GM18520 (cell line): ENCODE data around the gene ZC3H12C.

Experiments used
- ATAC-seq: cut with Tn5 transposase; IDR thresholded peaks from one replicate; pipeline ENCODE4 v1.9.1; 2021; ENCODE audit not compliant: unreplicated experiment

ZC3H12C gene

DNA sequence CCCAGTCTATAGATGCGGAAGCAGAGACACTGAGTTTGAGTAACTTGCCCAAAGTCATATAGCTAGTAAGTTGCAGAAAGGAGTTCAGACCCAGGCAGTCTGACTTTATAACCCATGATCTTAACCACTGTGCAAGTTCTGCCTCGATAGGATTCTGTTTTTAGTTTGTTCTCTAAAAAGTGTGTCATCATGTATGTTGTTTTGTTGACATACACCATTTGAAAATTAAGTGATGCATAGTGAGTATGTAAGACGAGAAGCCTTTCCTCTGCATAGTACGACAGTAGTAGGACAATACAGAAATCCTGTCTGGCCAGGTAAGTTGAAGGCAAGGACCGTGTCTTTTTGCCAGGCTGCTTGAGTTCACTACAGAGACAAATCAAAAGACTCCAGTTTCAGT, 3.3 kb downstream of the ZC3H12C start:
- ATAC-seq = no peak

DNA sequence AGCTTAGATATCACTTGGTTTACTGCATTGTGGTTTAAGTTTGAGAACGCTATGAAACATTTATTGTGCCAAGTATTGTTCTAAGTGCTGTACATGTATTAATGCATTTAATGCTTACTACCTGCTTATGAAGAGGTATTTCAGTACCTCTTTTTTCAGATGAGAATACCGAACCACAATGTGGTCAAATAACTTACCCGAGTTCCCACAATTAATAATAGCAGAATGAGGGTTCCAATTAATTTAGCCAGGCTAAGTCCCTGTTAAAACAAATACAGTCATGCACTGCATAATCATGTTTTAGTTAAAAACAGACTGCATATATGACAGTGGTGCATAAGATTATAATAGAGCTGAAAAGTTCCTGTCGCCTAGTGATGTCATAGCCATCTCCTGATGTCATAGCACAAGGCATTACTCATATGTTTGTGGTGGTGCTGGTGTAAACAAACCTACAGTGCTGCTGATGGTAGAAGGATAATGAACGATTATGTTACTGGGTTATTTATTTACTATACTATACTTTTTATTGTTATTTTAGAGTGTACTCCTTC, 4.3 kb downstream of the ZC3H12C start:
- no peak for ATAC-seq

DNA sequence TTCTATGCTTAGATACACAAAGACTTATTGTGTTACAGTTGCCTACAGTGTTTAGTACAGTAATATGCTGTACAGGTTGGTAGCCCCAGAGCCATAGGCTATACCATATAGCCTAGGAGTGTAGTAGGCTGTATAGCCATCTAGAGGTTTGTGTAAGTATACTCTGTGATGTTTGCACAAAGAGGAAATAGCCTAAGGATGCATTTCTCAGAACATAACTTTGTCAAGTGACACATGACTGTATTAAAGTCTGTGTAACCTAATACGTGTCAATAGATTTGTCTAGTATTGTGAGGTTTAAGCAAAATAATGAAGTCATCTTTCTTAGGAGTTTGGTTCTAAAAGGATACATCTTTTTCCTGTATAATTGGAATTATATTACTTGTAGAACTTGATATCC, 5.5 kb downstream of the ZC3H12C start:
- peak; percentile 41 for ATAC-seq

DNA sequence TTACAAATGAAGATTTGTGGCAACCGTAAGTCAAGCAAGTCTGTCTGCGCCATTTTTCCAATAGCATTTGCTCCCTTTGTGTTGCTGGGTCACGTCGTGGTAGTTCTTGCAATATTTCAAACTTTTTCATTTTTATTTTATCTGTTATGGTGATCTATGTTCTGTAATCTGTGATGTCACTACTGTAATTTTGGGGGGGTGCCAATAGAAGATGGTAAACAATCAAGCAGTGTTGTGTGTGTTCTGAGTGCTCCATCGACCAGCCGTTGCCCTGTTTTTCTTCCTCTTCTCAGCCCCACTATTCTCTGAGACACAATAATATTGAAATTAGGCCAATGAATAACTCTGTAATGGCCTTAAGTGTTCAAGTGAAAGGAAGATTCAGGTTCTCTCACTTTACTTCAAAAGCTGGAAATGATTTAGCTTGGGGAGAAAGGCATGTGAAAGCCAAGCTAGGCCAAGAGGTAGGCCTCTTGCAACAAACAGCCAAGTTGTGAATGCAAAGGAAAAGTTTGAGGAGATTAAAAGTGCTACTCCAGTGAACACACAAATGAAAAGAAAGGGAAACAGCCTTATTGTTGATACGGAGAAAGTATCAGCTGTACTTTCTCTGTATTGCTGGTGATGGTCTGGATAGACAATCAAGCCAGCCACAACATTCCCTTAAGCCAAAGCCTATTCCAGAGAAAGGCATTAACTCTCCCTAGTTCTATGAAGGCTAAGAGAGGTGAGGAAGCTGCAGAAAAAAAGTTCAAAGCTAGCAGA, 7.5 kb downstream of the ZC3H12C start:
- ATAC-seq = no peak

DNA sequence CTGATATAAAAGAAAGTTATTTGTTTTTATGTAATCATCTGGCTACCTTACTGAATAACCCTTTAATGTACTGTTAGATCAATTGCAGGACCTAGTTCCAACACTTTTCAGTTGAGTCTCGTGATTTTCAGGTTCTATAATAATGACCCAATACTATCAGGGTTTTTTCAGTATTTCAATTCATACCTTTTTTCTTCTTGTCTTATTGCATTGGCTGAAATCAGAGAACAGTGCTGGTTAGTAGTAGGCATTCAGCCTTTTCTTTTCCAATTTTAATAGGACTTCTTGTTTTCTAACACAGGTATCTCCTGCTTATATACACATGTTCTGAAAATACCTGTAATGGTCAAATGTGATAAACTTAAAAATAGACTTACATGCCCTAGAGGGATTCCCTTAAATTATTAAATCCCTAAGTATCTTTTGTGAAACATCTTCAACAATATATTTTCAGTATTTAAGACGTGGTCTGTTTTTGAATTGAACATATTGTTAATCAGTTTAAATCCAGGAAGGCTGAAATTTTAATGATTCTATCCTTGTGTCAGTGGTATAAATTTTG, 13.6 kb downstream of the ZC3H12C start:
- no peak for ATAC-seq

DNA sequence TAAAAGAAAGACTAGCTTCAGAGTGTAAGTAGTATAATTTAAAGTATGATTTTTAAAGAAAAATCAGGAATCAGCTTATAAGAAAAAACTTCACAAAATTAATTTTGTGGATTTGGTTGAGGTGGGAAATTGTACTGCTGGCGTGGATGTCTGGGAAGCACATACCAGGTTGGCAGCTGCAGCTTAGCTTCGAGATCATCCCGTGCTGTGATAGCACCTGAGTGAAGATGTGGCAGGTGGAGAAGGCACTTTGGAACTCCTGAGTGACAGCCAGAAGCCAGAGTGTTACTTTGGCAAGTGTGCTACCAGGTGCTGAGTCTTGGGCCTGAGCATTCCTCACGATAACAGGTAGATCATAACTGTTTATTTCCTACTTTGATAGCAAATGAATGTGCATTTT, 17.7 kb downstream of the ZC3H12C start:
- no peak for ATAC-seq

DNA sequence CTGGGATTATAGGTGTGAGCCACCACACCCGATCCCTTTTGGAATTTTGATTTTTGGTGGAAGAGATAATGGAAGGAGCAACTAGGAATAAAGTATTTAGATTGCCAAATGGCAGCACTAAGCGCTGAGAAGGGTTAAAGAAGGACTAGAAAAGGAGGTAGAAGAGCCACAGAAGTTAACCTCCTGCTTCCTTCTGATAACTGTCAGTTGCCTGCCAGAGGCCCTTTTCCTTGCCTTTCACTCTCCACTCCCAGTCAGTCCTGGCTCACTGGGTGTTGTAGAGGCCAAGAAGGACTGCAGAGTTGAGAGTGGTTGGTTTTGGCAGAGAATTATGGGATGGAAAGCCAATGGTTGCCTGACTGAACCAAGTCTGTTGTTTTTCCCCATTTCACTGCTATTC, 19.3 kb downstream of the ZC3H12C start:
- no peak for ATAC-seq

DNA sequence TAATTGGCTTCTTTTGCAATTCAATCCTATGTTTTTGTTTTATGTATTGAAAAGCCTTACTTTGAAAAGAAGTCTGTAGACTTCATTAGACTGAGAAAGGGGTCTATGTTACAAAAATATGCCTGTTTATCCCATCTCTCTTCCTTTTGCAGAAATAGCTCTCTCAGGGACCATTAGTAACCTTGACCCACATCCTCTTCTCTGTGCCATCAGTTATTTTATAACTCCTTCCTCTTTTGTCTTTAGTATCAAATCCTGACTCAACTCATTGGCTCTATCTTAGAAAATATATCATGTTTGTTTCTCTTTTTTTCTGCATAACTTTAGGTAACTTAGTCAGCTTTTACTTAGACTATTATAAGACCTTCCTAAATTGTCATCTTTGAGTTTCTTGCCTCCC, 20.3 kb downstream of the ZC3H12C start:
- ATAC-seq = no peak

DNA sequence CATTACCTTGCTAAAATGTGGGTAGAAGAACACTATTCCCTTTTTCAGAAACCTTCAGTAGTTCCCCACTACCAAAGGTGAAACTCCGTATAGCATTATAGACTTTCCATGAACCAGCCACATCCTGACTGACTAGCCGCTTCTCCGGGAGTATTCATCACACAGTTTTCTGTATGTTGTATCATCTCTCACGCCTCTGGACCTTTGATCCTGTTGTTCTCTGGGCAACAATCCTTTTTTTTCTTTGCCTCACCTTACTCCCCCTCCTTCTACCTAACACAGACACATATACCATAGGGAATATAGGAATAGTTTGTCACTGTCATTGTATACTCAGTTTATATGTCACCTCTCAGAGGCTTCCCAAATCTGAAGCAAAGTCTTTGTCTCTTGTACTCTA, 20.8 kb downstream of the ZC3H12C start:
- no peak for ATAC-seq

DNA sequence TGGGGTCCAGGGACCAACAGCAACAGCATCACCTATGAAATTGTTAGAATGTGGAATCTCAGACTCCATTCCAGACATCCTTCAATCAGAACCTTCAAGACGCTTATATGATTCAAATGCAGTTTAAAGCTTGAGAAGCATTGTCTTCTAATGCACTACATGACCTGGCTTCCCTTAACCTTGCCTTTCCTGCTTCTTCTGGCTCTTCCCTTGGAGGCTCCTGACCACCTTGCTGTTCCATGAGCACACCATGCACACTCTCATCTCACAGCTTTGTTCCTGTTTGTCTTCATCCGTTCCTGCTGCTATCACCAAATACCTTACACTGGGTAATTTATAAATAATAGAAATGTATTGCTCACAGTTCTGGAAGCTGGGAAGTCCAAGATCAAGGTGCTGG, 26.1 kb downstream of the ZC3H12C start:
- ATAC-seq = no peak

DNA sequence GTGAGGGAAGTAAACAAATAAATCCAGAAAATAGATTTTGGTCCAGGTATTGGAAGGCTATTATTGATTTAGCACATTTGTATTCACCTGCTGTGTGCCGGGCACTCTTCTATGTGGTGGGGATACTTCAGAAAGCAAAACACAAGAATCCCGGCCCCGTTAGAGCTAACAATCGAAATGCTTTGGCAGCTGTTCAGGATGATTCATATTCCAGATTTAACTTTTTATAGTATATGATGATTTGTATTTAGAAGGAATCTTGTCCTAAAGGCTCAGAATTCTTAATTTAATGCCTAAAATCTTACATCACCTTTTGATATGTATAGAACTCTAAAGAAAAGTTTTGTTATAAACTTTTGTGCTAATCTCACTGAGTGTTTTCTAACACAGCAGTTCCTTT, 28.0 kb downstream of the ZC3H12C start:
- no peak for ATAC-seq

DNA sequence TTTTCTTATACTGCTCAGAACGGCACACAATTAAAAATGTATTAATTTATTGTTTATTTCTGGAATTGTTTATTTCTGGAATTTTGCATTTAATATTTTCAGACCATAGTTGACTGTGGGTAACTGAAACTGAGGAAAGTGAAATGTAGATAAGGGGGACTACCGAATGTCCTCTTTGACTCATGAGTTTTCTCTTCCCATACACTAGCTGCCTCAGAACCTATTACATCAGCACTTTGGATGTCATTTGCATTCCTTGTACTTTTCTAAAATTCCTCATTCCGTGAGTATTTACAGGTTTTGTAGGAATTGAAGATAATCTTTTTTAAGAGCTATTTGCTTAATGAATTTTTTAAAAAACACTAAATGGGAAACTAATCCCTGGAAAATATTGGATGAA, 29.8 kb downstream of the ZC3H12C start:
- ATAC-seq = no peak

DNA sequence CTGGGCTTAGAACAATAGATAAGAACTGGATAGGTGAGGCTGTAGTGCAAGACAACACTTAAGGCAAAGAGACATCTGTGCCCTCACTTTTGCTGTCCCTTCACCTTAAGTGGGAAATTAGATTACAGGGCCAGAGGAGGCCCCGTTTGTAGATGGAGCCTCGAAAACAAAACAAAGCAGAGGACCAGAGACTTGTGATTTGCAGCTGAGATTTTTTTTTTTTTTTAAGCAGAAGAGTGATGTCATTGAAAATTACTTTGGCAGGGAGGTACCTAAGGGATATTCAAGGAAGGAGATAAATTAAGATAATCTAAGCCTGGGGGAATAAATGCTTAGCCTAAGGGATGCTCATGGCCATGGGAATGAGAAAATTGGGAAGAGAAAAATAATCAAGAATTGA, 31.4 kb downstream of the ZC3H12C start:
- ATAC-seq = no peak

DNA sequence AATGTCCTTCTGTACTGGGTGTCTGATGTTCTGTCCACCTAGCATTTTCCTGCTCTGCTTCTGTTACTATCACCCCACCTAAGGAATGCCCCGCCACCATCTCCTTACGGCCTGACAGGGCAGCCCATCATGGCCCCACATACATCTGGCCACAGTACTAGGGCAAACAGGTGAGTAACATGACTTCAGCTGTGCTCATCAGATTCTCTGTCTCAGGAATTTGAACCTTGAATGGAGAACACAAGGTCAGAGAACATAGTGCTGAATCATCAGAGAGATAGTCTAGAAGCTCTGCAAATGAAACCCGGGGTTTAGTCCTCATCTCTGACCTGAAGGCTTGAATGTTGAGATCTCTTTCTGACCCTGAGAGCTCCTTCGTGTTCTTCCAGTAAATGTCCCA, 32.4 kb downstream of the ZC3H12C start:
- ATAC-seq = no peak

DNA sequence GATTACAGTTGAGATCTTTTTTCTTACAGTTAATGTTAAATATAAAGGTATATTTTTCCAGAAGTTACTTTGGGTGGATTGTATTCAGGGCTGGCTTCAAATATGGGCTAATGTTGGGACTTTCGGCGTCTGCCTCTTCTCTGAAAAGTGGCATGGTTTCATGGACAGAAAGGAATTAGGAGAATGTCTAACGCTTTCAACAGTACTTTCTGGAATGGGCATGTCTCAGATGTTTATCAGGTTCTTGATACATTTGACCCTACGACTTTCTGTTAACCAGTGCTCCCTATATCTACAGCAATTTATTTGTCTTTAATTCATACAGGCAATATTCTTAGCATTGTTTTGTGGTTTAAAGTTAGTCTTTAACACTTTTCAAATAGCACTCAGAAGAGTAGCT, 33.7 kb downstream of the ZC3H12C start:
- ATAC-seq = no peak

DNA sequence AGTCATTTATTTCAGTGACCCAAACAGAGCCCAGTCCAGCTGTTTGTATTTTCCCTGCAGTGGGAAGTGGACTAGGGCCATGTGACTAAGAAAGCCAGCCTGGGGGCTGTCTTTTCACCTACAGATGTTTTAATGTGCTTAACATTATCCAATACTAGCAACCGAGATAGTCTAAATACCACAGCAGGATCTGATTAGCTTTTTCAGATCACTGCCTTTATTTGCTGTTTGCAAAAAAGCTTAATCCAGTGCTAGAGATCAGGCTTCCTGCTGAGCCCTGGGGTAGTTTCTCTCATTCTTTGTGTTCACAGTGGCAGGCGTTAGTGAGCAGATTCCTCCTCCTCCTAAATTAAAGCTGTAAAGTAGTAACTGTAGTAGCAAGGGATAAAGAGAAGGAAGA, 35.0 kb downstream of the ZC3H12C start:
- ATAC-seq = no peak

DNA sequence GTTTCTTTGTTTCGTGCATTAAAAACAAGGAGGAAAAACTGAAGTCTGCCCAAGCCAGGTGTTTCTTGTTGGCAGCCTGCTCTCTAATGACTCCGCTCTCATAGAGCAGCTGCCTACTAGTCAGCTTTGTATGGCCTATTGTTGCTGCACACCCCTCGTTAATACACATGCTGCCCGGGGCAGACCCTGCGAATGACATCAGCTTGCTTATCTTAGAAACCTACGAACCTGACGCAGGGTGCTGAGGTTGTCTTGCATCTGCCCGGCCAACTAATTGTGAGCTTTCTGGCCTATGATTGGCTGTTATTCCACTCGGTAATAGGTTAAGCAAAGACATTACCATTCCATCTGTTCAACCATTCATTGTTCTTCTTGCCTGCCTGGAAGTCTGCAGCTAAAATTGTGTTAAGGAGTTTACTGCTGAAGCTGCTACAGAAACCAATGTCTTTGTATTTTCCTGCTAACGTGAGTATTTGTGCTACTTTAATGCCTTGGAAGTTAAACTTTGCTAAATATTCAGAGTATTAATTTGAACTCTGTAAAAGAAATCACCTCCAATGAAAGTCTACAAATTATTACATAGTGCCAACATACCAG, 37.5 kb downstream of the ZC3H12C start:
- no peak for ATAC-seq

DNA sequence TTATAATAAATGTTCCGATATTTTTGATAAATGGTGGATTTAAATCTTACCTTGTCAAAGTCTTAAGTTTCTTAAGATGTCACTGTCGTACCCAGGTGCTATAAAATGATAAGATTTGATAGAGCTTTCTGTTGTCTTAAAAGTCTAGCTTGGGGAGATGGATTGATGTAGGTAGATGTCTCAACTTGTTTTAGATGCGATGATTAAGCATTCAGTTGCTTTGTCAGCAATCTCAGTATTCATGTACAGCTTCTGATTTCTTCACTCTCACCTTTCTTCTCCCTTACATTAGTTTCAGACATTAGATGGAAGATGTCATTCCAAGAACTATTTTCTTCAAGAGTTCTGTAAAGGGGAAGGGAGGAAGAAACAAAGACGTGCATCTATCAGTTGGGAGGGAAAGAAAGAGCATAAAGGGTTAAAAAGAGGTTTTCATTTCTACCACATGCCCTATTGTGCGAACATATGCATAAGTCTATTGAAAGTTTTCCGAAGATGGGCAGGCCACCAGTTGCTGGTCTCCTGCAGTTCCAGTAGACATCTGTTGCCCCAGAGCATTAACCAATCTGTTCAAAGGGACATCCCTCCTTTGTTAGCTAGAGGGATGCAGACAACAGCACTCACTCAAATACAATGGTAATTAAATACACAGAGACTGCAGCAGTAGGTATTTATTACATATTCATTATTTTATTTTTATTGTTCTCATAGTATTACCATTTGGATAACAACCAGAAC, 38.4 kb downstream of the ZC3H12C start:
- ATAC-seq = no peak

DNA sequence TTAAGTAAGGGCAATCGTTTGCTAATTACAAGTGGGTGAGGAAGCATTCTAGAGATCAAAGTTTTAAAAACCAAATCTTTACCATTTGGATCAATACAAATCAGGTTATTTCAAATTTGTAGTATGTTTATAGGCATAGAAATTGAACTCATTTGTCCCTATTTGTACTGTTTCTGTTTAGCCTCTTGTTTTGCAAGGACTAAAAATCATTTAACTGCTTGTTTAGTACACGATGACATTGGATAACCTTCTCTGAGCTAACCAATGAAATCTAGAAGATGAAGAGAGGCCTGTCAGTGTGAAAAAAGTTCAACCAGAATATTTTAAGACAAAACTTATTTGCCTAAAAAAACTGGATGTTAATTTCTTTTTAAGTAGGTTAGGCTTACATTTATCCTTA, 40.0 kb downstream of the ZC3H12C start:
- no peak for ATAC-seq

DNA sequence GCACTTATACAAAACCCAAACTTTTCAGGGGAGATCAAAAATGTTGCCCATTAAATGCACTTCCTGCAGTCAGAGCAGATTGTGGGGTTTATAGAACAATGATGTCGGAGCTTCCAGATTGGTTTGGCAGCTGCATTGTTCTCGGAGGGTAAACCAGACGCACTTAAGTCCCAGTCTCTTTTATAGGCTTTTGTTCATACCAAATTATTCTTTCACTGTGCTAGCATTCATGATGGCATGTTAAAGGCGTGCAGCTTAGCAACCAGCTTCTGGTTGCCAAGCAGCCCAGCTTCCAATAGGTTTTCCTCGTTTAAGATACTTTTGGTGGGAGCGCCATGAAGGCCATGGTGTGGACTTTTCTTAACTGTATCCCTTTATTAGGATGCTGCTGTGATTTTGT, 40.9 kb downstream of the ZC3H12C start:
- no peak for ATAC-seq

DNA sequence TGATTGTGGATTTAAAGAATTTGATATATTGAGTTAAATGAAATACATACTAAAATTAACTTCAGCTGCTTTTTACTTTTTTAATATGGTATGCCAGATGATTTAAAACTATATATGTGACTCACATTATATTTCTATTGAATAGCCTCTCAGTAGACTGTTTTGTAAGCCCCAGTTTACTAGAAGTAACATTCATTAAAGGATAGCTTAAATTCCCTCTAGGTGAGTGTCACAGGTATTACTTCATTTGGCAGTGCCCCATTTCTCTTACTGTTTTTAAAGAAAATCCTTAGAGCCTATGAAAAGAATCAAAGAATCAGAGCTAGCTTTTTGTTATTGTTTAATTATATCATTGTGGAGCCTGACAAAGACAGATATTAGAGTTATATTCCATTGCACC, 48.6 kb downstream of the ZC3H12C start:
- no peak for ATAC-seq
